ENCODE results near the gene GSTA4.

GRCh38 chr6:53011979-53012378 lies 16.9 kb upstream of the GSTA4 start:
- TF ChIP-seq, protein P1, sequence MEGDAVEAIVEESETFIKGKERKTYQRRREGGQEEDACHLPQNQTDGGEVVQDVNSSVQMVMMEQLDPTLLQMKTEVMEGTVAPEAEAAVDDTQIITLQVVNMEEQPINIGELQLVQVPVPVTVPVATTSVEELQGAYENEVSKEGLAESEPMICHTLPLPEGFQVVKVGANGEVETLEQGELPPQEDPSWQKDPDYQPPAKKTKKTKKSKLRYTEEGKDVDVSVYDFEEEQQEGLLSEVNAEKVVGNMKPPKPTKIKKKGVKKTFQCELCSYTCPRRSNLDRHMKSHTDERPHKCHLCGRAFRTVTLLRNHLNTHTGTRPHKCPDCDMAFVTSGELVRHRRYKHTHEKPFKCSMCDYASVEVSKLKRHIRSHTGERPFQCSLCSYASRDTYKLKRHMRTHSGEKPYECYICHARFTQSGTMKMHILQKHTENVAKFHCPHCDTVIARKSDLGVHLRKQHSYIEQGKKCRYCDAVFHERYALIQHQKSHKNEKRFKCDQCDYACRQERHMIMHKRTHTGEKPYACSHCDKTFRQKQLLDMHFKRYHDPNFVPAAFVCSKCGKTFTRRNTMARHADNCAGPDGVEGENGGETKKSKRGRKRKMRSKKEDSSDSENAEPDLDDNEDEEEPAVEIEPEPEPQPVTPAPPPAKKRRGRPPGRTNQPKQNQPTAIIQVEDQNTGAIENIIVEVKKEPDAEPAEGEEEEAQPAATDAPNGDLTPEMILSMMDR (conservative IDR thresholded peaks at IDR 0.05; ENCODE audit: low read length) = no peak
- no peak for TF ChIP-seq EZH2phosphoT487 (IDR thresholded peaks at IDR 0.05; ENCODE audit: borderline replicate concordance, low read depth, low read length)
